IPS-18a (cell line): ENCODE measurements around the gene NCKAP1.
"Not testable (repeated sequence)": the region's sequence is repeated elsewhere in the genome, so short reads cannot be mapped to it uniquely, and the experiment has no call there.

Experiments
- H3K27ac ChIP-seq: one replicate; pipeline ENCODE4 v1.5.1; 2013; ENCODE audit warnings: low read length
- H3K27me3 ChIP-seq: one replicate; pipeline ENCODE4 v1.6.1; 2013; ENCODE audit warnings: mild to moderate bottlenecking, low read length; ENCODE audit not compliant: control insufficient read depth, insufficient read depth
- H3K36me3 ChIP-seq: one replicate; pipeline ENCODE4 v1.6.1; 2013; ENCODE audit warnings: low read depth, low read length; ENCODE audit not compliant: control insufficient read depth
- H3K4me1 ChIP-seq: one replicate; pipeline ENCODE4 v1.6.1; 2013; ENCODE audit warnings: low read depth, low read length; ENCODE audit not compliant: control insufficient read depth
- H3K4me3 ChIP-seq: one replicate; pipeline ENCODE4 v1.5.1; 2013; ENCODE audit warnings: low read length
- H3K9ac ChIP-seq: one replicate; pipeline ENCODE4 v1.6.1; 2013; ENCODE audit warnings: mild to moderate bottlenecking, low read length, moderate library complexity
- H3K9me3 ChIP-seq: one replicate; pipeline ENCODE4 v1.6.1; 2013; ENCODE audit warnings: low read depth, low read length; ENCODE audit not compliant: control insufficient read depth

NCKAP1 gene

DNA sequence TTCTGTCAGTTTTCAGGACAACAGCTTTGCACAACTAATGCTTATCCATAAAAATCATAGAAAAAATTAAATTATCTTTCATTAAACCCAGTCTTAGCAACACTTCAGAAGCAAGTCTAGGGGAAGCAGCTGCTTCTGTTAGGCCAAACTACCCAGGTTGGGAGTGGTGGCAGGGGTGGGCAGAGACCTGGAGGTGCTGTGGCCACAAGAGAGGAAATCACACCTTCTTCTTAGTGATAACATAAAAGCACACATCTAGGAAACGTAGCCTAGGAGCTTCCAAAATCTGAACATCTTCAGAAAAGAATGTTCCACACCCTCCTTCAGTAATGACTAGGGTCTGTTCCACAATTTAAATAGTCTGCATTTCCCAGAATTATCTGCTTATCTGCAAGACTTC is 139.5 kb downstream of the NCKAP1 start:
- H3K4me1 ChIP-seq: no peaks in the 10 kb centered on the region
- H3K27ac ChIP-seq: no peak overlapping the region
- no peaks in the 10 kb centered on the region for H3K36me3 ChIP-seq
- no peak overlapping the region for H3K9ac ChIP-seq
- no peaks in the 10 kb centered on the region for H3K27me3 ChIP-seq
- H3K4me3 ChIP-seq: no peak overlapping the region
- no peaks in the 10 kb centered on the region for H3K9me3 ChIP-seq

DNA sequence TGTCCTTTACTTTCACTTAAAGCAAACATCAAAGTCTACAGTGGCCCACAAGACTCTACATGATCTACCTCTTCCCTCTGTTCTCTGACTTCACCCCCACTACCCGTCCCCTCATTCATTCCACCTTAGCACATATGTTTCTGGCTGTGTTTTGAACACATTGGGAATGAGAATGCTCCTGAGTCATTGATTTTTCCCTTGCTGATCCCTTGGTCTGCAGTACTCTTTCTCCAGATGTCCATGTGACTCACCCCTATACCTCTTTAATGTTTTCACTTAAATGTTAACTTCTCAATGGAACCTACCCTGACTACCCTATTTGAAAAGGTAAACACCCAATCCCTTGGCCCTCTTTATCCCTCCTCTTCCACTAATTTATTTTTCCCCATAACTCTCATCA is 141.1 kb downstream of the NCKAP1 start:
- H3K36me3 ChIP-seq: no peaks in the 10 kb centered on the region
- H3K4me1 ChIP-seq: no peaks in the 10 kb centered on the region
- H3K27me3 ChIP-seq: no peaks in the 10 kb centered on the region
- no peak overlapping the region for H3K4me3 ChIP-seq
- H3K9ac ChIP-seq: no peak overlapping the region
- no peak overlapping the region for H3K27ac ChIP-seq
- no peaks in the 10 kb centered on the region for H3K9me3 ChIP-seq

DNA sequence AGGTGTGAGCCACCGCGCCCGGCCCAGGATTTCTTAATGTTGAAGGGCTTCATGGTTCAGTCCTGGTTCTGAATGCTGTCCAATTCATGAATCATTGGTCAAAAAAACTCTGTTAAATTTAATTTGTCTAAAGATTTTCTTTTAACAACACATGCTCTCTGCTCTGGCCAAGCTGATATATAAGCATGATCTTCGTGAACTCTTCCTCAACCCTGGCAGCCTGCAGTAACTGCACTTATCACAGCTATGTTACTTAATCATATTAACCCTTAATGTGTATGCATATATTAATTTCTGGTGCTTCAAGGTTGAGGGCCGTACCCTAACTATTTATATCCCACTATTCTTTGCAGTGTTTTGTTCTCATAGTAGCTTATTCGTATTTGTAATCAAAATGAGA is 142.5 kb downstream of the NCKAP1 start:
- no peaks in the 10 kb centered on the region for H3K27me3 ChIP-seq
- no peaks in the 10 kb centered on the region for H3K9me3 ChIP-seq
- H3K4me1 ChIP-seq: no peaks in the 10 kb centered on the region

DNA sequence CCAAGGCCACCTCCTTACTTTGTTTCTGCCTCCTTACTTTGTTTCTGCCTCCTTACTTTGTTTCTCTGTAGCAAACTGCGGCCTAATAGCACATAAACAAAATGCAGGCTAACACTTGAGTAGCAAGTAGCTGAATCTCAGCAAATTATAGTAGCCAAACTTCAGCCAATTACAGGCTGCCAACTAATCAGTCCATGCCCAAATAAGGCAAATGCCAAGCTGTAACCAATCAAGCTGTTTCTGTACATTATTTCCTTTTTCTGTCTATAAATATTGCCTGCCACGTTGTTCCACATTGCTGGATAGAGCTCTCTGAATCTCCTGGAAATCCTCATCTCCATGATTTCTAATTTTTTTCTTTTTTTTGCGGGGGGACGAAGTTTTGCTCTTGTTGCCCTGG is 143.1 kb downstream of the NCKAP1 start:
- Histone ChIP-seq H3K4me3 (no peak overlapping the region), H3K9me3 (no peaks in the 10 kb centered on the region), H3K27me3 (no peaks in the 10 kb centered on the region), H3K4me1 (no peaks in the 10 kb centered on the region), H3K9ac (no peak overlapping the region), H3K27ac (no peak overlapping the region), H3K36me3 (no peaks in the 10 kb centered on the region)

More for the DNA sequence above, 142.5 kb downstream of the NCKAP1 start:
- H3K9ac ChIP-seq: no peak overlapping the region
- no peaks in the 10 kb centered on the region for H3K36me3 ChIP-seq
- H3K27ac ChIP-seq: no peak overlapping the region
- H3K4me3 ChIP-seq: no peak overlapping the region

DNA sequence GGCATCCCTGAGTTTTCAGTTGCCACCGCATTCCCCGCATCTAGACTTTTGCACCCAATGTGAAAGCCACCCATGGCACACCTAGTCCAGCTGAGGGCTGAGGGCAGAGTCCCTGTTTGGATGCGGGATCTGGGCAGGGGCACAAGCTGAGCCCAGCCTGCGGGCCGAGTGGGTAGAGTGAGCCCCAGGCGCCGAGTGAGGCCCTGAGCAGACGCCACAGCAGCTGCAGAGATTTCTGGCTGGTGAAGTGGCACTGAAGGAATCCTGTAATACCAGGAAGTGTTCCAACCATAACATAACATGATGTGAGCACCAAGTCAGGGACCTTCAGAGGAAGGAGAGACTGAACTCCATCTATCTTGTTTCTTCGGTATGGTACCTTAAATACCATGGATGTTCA is 144.1 kb downstream of the NCKAP1 start:
- Histone ChIP-seq H3K9me3 (no peaks in the 10 kb centered on the region), H3K4me3 (no peak overlapping the region), H3K4me1 (no peaks in the 10 kb centered on the region), H3K36me3 (no peaks in the 10 kb centered on the region), H3K9ac (no peak overlapping the region), H3K27ac (no peak overlapping the region), H3K27me3 (no peaks in the 10 kb centered on the region)

DNA sequence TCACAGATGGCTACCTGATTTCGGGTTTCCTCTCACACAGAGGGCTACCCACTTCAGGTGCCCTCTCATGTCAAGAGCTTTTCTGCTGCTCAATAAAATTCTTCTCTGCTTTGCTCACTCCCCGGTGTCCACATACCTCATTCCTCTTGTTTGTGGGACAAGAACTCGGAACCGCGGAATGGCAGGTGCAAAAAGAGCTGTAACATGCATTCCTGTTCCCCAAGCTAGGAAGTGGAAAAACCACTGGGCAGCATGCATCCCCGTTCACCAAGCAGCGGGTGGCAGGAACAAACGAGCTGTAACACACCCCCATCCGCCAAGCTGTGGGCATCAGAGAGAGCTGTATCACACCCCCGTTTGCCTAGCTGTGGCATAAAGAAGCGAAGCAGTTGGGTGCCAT is 144.6 kb downstream of the NCKAP1 start:
- H3K36me3 ChIP-seq: no peaks in the 10 kb centered on the region
- H3K27me3 ChIP-seq: no peaks in the 10 kb centered on the region
- no peak overlapping the region for H3K4me3 ChIP-seq
- no peak overlapping the region for H3K27ac ChIP-seq
- H3K9me3 ChIP-seq: no peaks in the 10 kb centered on the region
- H3K4me1 ChIP-seq: no peaks in the 10 kb centered on the region
- H3K9ac ChIP-seq: no peak overlapping the region

DNA sequence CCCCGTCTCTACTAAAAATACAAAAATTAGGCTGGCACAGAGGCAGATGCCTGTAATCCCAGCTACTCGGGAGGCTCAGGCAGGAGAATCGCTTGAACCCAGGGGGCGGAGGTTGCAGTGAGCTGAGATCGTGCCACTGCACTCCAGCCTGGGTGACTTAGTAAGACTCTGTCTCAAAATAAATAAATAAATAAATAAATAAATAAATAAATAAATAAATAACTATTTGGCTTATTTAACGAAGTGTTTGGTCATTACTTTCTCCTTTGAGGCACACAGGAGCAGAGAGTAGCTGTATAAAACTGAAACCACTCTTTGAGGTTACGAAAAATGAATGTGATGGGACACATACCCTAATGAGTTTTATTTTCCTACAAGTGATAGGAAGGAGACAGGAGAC is 145.2 kb downstream of the NCKAP1 start:
- H3K27ac ChIP-seq, H3K4me1 ChIP-seq, H3K27me3 ChIP-seq, H3K9ac ChIP-seq, H3K36me3 ChIP-seq, H3K9me3 ChIP-seq, H3K4me3 ChIP-seq: not testable (repeated sequence)

DNA sequence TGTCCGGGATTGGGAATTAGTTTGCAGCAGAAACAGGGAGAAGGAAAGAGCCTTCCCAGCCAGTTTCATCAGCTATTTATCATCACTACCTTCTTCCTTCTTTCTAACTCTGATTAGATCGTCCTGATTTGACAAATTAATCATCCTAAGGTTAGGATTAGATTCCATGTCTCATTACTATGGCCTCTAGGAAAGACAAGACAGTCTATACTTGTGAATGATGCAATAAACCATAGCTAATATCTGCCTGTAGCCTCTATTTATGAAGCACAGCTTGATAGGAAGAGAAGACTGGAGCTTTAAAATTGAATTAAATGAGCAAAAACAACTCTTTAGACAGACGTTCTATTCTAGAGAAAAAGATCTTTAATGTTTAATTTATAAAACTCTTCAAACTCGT is 146.6 kb downstream of the NCKAP1 start:
- Histone ChIP-seq H3K9ac (no peak overlapping the region), H3K9me3 (no peaks in the 10 kb centered on the region), H3K27me3 (no peaks in the 10 kb centered on the region), H3K4me1 (no peaks in the 10 kb centered on the region), H3K4me3 (no peak overlapping the region), H3K27ac (no peak overlapping the region), H3K36me3 (no peaks in the 10 kb centered on the region)

DNA sequence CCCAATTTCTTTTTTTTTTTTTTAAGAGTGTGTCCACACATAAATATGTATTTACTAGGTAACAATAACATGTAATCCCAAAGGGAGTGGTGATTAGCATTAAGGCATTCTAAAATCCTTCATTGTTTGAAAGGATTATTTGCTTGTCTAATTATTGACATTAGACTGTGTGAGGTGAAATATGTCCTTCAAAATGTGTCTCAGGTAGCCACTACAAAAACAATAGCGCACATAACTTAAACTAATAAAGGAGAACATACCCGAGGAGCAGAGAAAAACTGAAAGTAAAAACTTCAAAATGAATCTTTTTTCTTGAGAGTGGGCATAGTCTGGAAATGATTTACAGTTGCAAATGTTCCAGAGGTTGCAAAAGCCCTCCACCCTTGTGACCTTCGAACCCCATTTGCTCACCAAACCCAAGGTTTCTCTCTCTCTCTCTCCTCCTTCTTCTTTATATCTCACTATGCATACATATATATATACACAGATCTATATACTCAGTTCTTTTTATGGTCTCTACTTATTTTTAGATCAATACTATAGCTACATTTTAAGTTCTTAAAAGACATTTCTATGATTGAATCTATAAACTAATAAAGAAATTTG is 147.4 kb downstream of the NCKAP1 start:
- no peak overlapping the region for H3K9ac ChIP-seq
- H3K27ac ChIP-seq: no peak overlapping the region

DNA sequence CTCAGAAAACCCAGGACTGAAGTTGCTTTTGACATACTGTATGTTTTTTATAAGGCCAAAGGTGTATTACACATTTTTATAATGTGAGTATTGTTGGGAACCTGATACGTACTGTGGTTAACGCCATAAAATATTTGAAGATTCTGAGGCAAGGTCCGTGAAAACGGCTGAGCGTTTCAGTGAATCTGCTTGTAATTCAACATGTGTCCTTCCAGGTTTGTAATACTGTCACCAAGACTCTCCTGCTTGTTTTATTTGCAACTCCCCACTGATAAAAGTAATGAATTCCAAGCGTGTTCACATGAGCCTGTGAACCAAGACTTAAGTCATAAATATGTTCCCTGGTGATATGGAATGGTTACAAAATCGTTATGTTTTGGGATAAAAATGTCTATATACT is 148.0 kb downstream of the NCKAP1 start:
- H3K27ac ChIP-seq: no peak overlapping the region
- no peaks in the 10 kb centered on the region for H3K9me3 ChIP-seq
- no peaks in the 10 kb centered on the region for H3K4me1 ChIP-seq
- no peaks in the 10 kb centered on the region for H3K27me3 ChIP-seq
- no peak overlapping the region for H3K4me3 ChIP-seq
- H3K9ac ChIP-seq: no peak overlapping the region
- H3K36me3 ChIP-seq: no peaks in the 10 kb centered on the region

More for the DNA sequence above, 147.4 kb downstream of the NCKAP1 start:
- no peaks in the 10 kb centered on the region for H3K9me3 ChIP-seq
- no peaks in the 10 kb centered on the region for H3K36me3 ChIP-seq
- H3K27me3 ChIP-seq: no peaks in the 10 kb centered on the region
- no peaks in the 10 kb centered on the region for H3K4me1 ChIP-seq
- H3K4me3 ChIP-seq: no peak overlapping the region

DNA sequence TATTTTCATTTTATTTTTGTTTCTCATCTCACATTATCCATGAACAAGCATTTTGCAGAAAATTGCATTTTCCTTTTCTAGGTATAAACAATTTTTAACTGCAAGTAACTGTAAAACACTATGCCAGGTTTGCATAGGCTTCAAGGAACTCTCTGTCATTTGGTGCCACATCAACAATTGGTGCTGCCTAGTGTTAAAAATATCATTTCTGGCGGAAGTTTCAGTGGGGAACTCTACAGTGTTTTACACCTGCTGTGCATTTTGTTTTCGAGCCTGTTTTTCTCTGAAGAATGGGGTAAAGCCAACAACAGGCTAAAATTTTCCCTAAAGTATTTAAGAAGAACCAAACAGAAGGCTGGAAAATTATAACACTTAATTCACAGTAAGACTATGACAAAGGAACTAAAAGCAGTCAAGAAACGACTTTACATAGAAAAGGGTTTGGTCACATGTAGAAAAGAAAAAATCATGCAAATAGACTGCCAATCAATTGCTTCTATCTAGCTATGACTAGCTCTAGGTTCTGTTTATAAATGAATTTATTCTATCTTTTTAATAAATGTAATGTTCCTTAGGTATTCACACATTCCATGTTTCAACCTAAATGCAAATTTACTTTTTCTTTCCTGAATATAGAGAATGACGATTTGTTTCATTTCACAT is 150.4 kb downstream of the NCKAP1 start:
- Histone ChIP-seq H3K27me3 (no peaks in the 10 kb centered on the region), H3K36me3 (no peaks in the 10 kb centered on the region), H3K27ac (no peak overlapping the region), H3K4me3 (no peak overlapping the region), H3K9me3 (no peaks in the 10 kb centered on the region), H3K4me1 (no peaks in the 10 kb centered on the region), H3K9ac (no peak overlapping the region)

DNA sequence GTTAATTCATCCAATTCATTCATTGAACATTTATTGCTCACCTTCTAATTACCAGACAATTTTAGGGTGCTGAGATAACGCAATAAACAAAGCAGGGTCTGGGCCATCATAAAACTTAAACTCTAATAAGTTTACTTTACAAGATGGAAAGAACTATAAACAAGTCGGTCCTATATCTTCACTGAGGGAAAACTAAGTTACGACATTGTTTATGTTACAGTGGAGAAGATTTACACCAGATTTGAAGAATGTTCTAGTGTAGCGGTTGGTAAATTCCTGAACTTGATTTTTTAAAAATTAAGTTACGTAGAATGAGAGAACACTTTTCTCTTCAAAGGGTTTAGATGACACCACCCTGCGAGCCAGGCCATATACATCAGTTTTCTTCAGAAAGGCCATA is 151.2 kb downstream of the NCKAP1 start:
- Histone ChIP-seq H3K27me3 (no peaks in the 10 kb centered on the region), H3K36me3 (no peaks in the 10 kb centered on the region), H3K4me3 (no peak overlapping the region)

More for the DNA sequence above, 151.2 kb downstream of the NCKAP1 start:
- no peak overlapping the region for H3K9ac ChIP-seq
- no peak overlapping the region for H3K27ac ChIP-seq
- no peaks in the 10 kb centered on the region for H3K4me1 ChIP-seq
- H3K9me3 ChIP-seq: no peaks in the 10 kb centered on the region
